HG03571 (cell line): Measurements from ENCODE around the gene MORC1.
"Not testable (repeated sequence)": the region's sequence is repeated elsewhere in the genome, so short reads cannot be mapped to it uniquely, and the experiment has no call there.

Experiments used
- ATAC-seq: cut with Tn5 transposase; IDR thresholded peaks from one replicate; pipeline ENCODE4 v1.9.1; 2021; ENCODE audit not compliant: unreplicated experiment

Gene MORC1

GRCh38 chr3:109112946-109113760, 4.8 kb downstream of the MORC1 start:
- ATAC-seq, result no peak

GRCh38 chr3:109109574-109109973, 8.4 kb downstream of the MORC1 start:
- ATAC-seq, result no peak

- ATAC-seq, result no peak
Observed at GRCh38 chr3:109098079-109098644, 19.8 kb downstream of the MORC1 start.

GRCh38 chr3:109095166-109095565, 22.8 kb downstream of the MORC1 start:
- no peak for ATAC-seq

- no peak for ATAC-seq
Observed at GRCh38 chr3:109093561-109093960, 24.4 kb downstream of the MORC1 start.

GRCh38 chr3:109091846-109092245, 26.1 kb downstream of the MORC1 start:
- ATAC-seq, result no peak

- no peak for ATAC-seq
Observed at GRCh38 chr3:109089265-109089664, 28.7 kb downstream of the MORC1 start.

- ATAC-seq, result peak; percentile 99
Observed at GRCh38 chr3:109081746-109082510, 36.0 kb downstream of the MORC1 start.

GRCh38 chr3:109080090-109080489, 37.8 kb downstream of the MORC1 start:
- ATAC-seq, result not testable (repeated sequence)

GRCh38 chr3:109073116-109073515, 44.8 kb downstream of the MORC1 start:
- no peak for ATAC-seq

GRCh38 chr3:109072194-109072593, 45.7 kb downstream of the MORC1 start:
- peak; percentile 88 for ATAC-seq

GRCh38 chr3:109071350-109072142, 46.4 kb downstream of the MORC1 start:
- ATAC-seq, result peak; percentile 28

- no peak for ATAC-seq
Observed at GRCh38 chr3:109070211-109070610, 47.7 kb downstream of the MORC1 start.

GRCh38 chr3:109066864-109067263, 51.1 kb downstream of the MORC1 start:
- ATAC-seq, result no peak

GRCh38 chr3:109059264-109059663, 58.7 kb downstream of the MORC1 start:
- peak; percentile 72 for ATAC-seq

- no peak for ATAC-seq
Observed at GRCh38 chr3:109057616-109058015, 60.3 kb downstream of the MORC1 start.

GRCh38 chr3:109057056-109057455, 60.9 kb downstream of the MORC1 start:
- no peak for ATAC-seq

- ATAC-seq, result no peak
Observed at GRCh38 chr3:109050591-109051167, 67.3 kb downstream of the MORC1 start.

- ATAC-seq, result no peak
Observed at GRCh38 chr3:109047366-109047765, 70.6 kb downstream of the MORC1 start.

GRCh38 chr3:109045271-109046040, 72.5 kb downstream of the MORC1 start:
- ATAC-seq, result no peak
